HG03378 (cell line): ENCODE data around the gene PTGFRN.
"Not testable (repeated sequence)": the region's sequence is repeated elsewhere in the genome, so short reads cannot be mapped to it uniquely, and the experiment has no call there.

Experiments
- ATAC-seq: cut with Tn5 transposase; IDR thresholded peaks from one replicate; pipeline ENCODE4 v1.9.1; 2021; ENCODE audit warnings: mild to moderate bottlenecking, moderate library complexity; ENCODE audit not compliant: unreplicated experiment

Gene PTGFRN

DNA sequence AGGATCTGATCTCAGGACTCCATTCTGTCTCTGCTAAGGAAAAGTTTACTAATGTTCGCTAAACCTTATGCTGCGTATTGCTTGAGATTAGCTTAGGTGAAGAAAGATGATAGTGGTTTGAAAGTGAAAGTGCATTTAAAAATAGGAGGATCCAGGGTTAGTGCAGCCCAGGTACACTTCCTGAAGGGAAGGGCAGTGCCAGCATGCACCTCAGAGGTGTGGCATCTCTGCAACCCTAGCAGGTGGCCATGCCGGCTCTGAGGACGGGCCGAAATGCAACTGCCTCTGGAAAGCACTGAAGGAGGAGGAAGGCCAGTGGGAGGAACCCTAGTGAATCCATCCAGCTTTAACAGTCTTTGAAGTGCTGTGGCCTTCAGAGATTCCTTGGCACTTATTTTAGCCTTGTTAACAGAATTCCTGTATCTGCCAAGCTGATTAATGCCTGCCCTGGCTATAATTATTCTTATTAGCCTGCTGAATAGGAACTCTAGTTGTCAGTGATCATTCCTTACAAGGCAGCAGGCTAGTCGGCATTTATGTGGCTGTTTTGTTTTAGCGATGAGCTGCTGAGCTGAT lies 5.5 kb downstream of the PTGFRN start:
- no peak for ATAC-seq

DNA sequence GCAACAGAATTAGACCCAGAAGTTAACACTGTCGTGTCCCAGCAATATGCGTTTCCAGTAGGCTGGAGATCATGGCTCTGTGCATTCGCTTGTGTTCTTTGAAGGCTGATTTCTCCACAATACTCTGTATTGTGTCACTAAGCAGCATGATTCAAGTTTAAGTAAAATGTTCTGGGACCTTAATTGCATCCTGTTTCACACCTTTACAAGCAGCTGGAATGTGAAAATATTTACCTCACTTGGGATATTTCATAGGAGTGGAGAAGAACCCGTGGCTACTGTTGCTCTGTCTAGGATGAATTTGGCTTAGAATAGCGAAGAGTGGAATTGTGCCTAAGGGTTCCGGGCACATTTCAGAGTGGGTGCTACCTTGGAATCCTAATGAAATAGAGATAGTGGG lies 6.3 kb downstream of the PTGFRN start:
- ATAC-seq, result no peak

DNA sequence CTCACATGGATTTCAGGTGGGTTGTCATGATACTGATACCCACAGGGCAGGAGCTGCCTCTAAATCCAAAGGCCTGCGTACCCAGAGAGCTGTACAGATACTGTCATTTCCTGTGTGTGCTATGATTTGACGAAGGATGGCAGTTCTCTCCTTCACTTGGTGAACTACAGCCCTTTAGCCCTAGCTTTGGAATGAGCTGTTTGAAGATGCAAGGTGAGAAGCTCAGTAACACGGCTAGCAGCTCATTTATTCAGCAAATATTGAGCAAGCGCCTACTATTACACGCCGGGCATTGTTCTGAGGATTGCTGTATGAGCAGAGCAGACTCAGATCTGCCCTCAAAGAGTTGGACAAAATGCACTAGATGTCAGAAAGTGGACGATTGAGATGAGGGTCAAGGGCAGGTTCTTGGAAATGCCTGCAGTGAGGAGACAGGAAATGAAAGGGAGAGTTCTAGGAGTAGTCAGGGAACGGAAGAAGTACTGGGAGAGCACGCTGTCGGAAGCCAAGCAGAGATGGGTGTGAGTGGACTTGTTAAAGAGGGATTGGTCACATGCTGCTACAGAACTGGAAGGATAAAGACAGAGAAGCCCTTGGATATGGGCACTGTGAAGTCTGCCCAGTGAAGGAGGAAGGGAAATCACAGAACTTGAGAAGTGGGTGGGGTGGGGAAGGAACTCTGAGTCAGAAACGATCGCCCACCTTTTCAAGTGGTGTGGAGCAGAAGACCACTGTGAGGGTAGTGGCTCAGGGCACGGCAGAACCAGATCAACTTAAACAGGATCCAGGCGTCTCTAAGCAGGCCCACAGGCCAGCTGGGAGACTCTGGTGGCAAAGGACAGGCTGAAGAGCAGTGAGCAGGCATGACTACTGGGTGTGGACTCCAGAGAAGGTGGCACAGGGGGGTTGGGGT lies 7.1 kb downstream of the PTGFRN start:
- ATAC-seq, result no peak

DNA sequence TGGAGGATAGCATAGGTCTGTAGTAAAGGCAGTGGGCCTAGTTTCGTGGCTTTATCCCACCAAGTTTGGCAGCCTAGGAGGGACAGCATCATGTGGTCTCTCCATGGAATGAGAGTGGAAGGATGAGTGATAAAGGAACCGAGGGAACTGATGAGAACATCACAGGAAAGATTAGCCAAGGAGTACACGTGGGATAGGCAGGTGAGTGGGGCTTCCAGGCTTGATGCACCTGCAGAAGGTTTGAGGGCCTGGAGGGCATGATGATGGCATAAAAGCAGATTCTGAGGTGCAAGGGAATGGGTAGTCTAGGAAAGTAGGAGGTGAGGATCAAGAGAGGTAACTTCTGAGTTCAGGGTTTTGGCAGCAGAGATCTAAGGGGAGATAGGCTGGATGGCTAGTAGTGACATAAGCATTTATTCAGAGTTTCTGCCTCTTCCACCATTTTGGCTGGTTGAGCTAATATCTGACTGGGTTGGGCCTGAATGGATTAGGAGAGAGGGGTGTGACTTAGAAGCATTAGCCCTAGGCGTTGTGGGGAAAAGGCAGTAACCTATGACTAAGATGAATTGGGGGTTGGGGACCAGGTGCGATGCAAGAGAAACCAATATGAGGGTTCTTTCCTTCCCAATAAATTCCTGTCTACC lies 9.1 kb downstream of the PTGFRN start:
- ATAC-seq, result no peak

DNA sequence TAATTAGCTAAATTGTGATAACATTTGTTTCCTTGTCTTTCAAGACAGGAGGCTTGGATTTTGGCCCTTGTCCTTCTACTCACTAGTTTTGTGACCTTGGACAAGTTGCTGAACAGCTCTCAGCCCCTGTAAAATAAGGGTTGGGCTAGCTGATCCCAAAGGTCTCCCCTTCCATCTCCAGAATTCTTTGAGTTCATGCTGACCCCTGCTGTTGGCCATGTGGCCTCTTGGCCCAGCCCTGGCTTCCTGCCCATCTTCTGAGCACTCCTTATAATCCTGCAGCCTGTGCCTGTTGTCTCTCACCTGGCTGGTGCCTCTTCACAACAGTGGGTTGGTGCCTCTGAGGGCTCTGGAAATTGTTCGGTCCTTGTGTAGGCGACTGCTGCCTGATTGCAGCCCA lies 10.1 kb downstream of the PTGFRN start:
- no peak for ATAC-seq

DNA sequence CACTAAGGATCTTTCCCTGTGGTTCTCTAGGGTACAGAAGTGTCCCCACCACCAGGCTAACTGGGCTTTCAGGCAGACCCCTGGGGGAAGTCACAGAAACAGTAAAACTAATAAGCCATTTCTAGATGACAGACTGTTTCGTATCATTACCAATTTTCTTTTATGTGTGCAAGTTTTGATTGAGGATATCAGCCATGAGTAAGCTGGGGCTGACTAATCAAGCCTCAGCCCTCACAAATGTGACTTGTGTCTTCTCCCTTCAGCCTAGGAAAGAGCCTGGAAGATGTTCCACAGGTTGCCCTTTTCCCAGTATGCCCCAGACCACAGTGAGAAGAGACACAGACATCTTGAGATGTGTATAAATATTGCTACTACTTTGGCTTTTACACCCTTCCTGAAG lies 10.5 kb downstream of the PTGFRN start:
- ATAC-seq, result no peak

DNA sequence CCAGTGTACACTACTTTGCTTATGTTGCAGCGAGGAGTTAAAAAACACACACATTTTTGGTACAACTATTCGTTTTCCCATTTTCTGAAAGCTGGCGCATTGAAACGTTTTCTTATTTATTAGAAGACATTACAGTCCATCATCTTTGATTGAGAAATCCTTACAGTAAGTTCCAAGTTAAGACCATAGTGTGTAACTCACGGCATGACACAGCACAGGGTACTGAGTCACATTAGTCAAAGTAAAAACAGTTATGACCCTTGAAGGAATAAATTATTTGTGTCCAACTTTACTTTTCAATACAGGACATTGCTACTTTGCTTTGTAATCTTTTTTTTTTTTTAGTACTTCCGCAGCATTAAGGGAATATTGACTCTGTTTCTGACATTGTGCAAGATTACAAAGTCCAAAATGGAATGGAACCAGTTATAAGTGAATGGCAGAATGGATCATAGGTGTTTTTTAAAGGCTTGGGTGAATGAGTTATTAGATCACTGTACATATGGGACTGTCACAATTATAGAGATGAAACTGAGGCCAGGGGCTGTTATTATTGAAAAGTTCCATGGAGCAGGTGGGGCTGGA lies 11.7 kb downstream of the PTGFRN start:
- ATAC-seq, result no peak

DNA sequence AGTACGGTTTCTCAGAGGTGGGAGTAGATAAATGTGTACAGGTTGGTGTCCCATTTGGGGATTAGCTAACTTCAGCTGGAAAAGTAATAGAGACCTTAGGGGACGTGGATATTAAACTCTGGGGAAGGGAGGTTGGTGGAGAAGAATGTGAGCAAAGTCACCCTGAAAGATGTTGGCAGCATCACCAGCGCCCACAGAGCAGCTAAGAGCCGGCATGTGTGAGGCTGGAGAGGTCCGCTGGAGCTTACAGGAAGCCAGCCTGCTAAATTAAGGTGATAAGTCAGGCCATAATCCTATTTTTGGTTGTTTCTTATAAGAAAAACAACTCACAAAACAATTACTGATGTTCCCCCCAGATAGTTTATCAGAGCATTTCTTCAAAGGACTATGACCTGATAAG lies 12.2 kb downstream of the PTGFRN start:
- ATAC-seq, result no peak

DNA sequence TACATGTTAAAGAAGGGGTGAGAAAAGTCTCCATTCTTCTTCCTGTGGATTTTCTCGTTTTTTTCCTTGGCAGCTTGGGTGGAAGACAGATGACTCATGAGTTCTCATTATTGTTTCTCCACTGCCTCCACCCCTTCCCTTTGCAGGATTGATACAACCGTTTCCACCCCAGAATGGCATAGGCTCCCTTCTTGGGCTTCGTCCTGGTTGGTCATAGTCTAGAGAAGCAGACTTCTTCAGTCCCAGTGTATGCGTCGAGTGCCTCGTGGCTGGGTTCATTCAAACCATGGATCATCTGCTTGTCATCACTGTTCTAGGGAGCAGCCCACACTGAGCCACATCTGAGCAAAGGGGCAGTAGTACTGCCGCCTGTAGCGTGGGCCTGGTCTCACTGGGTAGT lies 13.7 kb downstream of the PTGFRN start:
- no peak for ATAC-seq

DNA sequence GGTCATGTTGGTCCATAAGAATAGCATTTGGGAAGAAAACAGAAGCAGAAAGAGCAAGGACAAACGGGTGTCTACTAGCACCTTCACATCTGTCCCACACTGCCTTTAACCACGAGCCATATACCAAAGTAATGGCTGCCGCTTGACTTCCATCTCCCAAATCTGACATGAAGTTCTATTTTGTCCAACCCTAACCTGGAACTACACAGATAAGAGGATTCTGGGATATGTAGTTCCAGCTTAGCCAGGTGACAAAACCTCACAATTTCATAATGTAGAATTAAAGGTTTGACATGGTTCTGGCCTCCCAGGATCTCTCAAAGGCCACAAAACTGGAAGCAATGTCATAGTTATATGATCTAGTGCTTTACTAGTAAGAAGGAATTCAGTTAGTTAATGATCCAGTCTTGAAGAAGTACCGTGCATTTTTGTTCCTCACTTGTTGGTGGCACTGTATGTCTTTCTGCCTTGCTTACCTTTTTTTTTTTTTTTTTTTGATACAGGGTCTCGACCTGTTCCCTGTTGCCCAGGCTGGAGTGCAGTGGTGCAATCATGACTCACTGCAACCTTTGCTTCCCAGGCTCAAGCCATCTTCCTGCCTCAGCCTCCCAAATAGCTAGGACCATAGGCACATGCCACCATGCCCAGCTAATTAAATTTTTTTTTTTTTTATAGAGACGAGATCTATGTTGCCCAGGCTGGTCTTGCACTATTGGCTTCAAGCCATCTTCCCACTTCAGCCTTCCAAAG lies 17.5 kb downstream of the PTGFRN start:
- ATAC-seq, result no peak

DNA sequence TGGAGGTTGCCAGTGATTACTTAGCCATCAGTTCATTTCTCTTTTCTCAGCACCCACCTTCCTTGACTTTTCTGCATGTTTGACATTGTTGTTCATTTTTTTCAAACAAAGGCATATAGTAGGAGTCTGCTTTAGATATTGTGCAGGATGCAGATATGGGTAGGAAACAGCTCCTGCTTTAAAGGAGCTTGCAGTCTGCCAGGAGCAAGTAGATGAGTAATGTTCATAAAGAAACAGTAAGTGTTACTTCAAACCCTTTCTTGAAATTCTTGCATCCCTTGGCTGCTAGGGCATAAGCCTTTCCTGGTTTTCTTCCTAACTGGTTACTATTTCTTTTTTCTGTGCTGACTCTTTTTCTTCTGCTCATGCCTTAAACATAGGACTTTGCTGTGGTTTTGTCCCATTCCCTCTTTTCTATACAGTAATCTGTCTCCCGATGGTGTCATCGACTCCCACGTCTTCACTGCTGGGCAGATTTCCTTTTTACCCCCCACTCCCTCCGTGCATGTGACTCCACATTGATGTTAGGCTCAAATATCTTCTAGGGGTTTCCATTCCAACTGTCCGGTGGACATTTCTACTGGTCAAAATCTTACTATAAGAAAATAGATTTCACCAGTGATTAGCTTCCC lies 20.4 kb downstream of the PTGFRN start:
- ATAC-seq, result no peak

DNA sequence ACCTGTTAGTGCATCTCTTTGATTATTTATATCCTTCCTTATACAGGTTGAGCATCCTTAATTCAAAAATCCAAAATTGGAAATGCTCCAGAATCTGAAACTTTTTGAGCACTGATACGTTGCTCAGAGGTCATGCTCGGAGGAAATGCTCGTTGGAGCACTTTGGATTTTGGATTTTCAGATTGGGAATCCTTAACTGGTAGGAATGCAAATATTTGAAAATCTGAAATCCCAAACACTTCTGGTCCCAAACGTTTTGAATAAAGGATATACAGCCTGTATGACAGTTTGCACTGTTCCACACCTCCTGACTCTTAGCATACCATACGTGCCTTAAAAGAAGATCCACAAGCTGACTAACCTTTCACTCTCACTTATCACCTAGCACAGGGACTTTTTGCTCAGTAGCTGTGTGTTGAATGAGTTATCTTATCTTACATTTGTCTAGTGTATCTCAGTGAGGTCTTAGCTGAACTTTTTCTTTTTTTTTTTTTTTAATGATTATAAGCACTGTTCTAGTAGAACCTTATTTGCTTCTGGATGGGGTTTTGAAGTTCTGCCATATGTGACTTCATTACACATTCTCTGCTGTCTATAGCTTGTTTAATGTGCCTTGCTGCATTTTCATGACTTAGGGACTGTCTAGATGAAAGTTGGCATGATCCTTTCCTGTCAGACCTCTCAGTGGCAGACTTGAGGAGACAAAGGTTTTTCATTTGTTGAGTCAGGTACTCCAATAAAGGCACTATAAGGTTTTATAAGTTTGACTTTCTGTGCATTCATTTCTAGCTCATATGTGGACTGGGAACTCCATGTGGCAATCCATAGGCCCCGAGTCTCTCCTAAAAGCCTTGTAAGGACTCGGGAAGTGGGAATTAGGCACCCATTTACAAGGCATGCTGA lies 21.6 kb downstream of the PTGFRN start:
- no peak for ATAC-seq

DNA sequence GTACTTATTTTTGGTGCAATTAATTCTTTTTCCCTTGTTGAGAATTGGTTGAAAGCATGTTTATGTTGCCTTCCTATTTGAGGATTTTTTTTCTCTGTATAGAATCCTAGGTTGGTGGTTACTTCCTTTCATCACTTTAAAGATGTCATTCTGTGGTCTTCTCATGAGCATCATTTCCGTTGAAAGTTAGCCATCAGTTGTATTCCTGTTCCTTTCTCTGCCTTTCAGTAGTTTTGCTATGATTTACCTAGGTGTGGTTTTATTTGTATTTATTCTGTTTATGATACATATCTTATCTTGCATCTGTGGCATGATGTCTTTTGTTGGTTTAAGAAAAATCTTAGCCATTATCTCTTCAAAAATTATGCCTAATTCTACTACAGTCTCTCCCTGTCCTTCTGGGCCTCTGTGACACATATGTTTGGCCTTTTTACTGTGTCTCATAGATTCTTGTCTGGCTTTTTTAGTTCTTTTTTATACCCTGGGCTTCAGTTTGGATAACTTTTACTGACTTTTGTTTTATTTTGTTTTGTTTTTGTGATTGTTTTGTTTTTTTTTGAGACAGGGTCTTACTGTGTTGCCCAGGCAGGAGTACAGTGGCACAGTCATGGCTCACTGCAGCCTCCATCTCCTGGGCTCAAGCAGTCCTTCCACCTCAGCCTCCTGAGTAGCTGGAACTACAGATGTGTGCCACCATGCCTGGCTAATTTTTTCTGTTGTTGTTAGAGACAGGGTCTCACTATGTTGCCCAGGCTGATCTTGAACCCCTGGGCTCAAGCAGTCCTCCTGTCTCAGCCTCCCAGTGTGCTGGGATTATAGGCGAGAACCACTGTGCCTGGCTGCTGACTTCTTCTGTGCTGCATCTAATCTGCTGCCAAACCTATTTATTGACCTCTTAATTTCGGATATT lies 24.1 kb downstream of the PTGFRN start:
- no peak for ATAC-seq

DNA sequence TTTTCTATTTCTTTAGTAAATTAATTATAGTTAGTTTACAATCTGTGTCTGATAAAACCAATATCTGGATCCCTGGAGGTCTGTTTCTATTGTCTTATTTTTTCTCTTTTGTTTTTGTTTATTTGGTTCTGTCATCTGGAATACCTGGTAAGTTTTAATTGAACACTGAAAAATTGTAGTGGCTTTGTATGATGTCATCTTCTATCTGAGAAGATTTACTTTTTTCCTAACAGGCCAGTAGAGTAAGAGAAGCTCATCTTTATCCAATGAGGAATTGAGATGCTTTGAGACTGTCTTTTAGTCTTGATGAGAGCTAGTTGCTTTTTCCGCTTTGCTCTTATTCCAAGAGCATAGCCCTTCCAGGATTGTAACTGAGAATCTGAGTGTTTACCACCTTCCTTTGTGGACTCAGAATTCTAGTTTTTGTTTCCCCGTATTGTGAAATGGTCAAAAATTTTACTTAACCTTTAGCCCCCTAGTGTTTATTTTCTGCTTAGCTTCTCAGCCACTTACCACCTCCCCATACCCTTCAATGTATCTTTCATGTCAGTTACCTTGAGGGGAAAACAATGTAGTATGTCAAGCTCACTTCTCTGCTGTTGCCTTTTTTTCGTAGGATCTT lies 25.0 kb downstream of the PTGFRN start:
- no peak for ATAC-seq

DNA sequence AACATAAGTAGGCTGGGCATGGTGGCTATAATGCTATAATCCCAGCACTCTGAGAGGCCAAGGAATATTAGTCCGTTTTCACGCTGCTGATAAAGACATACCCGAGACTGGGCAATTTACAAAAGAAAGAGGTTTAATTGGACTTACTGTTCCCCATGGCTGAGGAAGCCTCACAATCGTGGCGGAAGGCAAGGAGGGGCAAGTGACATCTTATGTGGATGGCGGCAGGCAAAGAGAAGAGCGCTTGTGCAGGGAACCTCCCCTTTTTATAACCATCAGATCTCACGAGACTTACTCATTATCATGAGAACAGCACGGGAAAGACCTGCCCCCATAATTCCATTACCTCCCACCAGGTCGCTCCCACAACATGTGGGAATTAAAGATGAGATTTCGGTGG lies 28.5 kb downstream of the PTGFRN start:
- no peak for ATAC-seq

DNA sequence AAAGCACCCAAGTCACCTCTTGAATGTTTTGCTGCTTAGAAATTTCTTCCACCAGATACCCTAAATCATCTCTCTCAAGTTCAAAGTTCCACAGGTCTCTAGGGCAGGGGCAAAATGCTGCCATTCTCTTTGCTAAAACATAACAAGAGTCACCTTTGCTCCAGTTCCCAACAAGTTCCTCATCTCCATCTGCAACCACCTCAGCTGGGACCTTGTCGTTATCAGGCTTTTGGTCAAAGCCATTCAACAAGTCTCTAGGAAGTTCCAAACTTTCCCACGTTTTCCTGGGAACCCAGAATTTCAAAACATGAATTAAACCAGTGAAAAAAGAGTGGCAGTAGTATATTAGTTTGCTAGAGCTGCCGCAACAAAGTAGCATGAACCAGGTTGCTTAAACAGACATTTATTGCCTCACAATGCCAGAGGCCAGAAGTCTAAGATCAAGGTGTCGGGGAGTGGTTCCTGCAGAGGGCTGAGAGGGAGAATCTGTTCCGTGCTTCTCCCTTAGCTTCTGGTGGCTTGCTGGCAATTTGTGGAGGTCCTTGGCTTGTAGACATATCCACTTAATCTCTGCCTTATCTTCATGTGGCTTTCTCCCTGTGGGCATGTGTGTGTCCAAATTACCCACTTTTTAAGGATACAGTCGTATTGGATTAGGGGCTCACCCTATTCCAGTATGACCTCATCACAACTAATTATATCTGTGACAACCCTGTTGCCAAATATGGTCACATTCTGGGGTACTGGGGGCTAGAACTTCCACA lies 30.2 kb downstream of the PTGFRN start:
- not testable (repeated sequence) for ATAC-seq
